ENCODE results near the gene CNOT9. TPM values are rescaled to one million over a fixed set of nuclear protein-coding genes. Genes with fewer than 3 reads are reported as not detected.

Gene CNOT9
- total RNA-seq, 1 experiment from 2014 or later = 65.7 TPM

DNA sequence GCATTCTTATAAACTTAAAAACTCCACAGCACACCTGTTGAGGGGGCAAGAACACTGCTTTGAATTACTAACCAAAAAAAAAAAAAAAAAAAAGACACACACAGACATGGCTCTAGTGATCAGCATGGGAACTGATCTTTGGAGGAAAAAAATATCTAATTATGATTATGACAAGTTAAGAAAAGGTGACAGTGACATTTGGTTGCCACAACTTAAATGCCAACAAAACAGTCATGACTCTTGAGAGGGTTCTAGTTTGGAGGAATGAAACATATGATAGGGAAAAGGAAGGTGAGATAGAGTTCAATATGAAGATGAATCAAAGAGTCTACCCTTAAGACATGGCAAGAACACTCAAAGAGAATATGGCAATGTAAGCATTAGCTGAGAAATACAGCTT is 21.1 kb upstream of the CNOT9 start:
- H3K9me2 ChIP-seq (ENCODE audit: insufficient read depth) = no peaks in the 10 kb centered on the region
- POLR2A ChIA-PET = no interaction called here

More for the DNA sequence above, 21.1 kb upstream of the CNOT9 start:
- no peak for ATAC-seq
- Histone ChIP-seq H3K36me3 (ENCODE audit: control insufficient read depth in 1 of 2, insufficient read depth in 2 of 2, low read length in 2 of 2) (peaks cover 27 to 48% of the 10 kb centered on the region in 2 experiments), H3K4me1 (ENCODE audit: control insufficient read depth in 1 of 2, insufficient read depth in 2 of 2, low read length in 2 of 2) (no peaks in the 10 kb centered on the region), H3K4me2 (ENCODE audit: low read length) (no peak overlapping the region), H3K9me3 (ENCODE audit: control insufficient read depth in 1 of 2, insufficient read depth in 1 of 2, low read depth in 1 of 2, low read length in 2 of 2) (no peaks in the 10 kb centered on the region), H3K79me2 (ENCODE audit: insufficient read depth, low read length) (no peaks in the 10 kb centered on the region), H2AFZ (ENCODE audit: low read depth, low read length, poor library complexity, severe bottlenecking) (no peak overlapping the region), H3K4me3 (replicated peaks in 1 of 2; ENCODE audit: low read depth in 1 of 2, low read length in 2 of 2) (no peak overlapping the region), H3K27me3 (ENCODE audit: insufficient read depth, low read length) (no peaks in the 10 kb centered on the region), H4K20me1 (ENCODE audit: insufficient read depth) (no peaks in the 10 kb centered on the region), H3K9ac (ENCODE audit: low read length) (no peak overlapping the region), H3K27ac (ENCODE audit: low read depth, low read length) (no peak overlapping the region)
- intact Hi-C loops (cut with micrococcal nuclease) = no loop called here
- DNase-seq (ENCODE audit: low read depth, low spot score) = no peak
- RAD21 ChIA-PET (ENCODE audit: low non-redundant PET in 1 of 2, low total read pairs in 2 of 2, uncharacterized antibody in 2 of 2, unreplicated experiment in 2 of 2) = no interaction called here
- BruUV-seq (replicated peaks) = no TSS peak
- no peak for TF ChIP-seq SP1 (IDR thresholded peaks at IDR 0.05; ENCODE audit: low read depth)
- TF ChIP-seq, protein P1, sequence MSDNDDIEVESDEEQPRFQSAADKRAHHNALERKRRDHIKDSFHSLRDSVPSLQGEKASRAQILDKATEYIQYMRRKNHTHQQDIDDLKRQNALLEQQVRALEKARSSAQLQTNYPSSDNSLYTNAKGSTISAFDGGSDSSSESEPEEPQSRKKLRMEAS (IDR thresholded peaks at IDR 0.05) = no peak
- TF ChIP-seq CEBPB (IDR thresholded peaks at IDR 0.05; ENCODE audit: low read depth) = no peak
- TF ChIP-seq, protein P2, sequence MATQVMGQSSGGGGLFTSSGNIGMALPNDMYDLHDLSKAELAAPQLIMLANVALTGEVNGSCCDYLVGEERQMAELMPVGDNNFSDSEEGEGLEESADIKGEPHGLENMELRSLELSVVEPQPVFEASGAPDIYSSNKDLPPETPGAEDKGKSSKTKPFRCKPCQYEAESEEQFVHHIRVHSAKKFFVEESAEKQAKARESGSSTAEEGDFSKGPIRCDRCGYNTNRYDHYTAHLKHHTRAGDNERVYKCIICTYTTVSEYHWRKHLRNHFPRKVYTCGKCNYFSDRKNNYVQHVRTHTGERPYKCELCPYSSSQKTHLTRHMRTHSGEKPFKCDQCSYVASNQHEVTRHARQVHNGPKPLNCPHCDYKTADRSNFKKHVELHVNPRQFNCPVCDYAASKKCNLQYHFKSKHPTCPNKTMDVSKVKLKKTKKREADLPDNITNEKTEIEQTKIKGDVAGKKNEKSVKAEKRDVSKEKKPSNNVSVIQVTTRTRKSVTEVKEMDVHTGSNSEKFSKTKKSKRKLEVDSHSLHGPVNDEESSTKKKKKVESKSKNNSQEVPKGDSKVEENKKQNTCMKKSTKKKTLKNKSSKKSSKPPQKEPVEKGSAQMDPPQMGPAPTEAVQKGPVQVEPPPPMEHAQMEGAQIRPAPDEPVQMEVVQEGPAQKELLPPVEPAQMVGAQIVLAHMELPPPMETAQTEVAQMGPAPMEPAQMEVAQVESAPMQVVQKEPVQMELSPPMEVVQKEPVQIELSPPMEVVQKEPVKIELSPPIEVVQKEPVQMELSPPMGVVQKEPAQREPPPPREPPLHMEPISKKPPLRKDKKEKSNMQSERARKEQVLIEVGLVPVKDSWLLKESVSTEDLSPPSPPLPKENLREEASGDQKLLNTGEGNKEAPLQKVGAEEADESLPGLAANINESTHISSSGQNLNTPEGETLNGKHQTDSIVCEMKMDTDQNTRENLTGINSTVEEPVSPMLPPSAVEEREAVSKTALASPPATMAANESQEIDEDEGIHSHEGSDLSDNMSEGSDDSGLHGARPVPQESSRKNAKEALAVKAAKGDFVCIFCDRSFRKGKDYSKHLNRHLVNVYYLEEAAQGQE (IDR thresholded peaks at IDR 0.05; ENCODE audit: low read depth) = no peak
- TF ChIP-seq POLR2A (IDR thresholded peaks at IDR 0.05; ENCODE audit: borderline replicate concordance, extremely low read depth, insufficient read depth, insufficient read length) = no peak
- no peak for TF ChIP-seq CBX3 (IDR thresholded peaks at IDR 0.05; ENCODE audit: low read depth)
- no peak for TF ChIP-seq SRF (IDR thresholded peaks at IDR 0.05; ENCODE audit: low read depth)
- TF ChIP-seq EZH2 (IDR thresholded peaks at IDR 0.05) = no peak
- TF ChIP-seq EGR1 (IDR thresholded peaks at IDR 0.05; ENCODE audit: low read depth) = no peak
- TF ChIP-seq POLR2AphosphoS5 (IDR thresholded peaks at IDR 0.05; ENCODE audit: low read depth, low read length) = no peak
- no peak for TF ChIP-seq ZFX (IDR thresholded peaks at IDR 0.05)
- no peak for TF ChIP-seq ZNF274 (IDR thresholded peaks at IDR 0.05; ENCODE audit: low read depth, low read length)
- TF ChIP-seq JUND (IDR thresholded peaks at IDR 0.05) = no peak
- CTCF ChIA-PET = no interaction called here
